Measurements from ENCODE around the gene SCFD2.

SCFD2 gene

DNA sequence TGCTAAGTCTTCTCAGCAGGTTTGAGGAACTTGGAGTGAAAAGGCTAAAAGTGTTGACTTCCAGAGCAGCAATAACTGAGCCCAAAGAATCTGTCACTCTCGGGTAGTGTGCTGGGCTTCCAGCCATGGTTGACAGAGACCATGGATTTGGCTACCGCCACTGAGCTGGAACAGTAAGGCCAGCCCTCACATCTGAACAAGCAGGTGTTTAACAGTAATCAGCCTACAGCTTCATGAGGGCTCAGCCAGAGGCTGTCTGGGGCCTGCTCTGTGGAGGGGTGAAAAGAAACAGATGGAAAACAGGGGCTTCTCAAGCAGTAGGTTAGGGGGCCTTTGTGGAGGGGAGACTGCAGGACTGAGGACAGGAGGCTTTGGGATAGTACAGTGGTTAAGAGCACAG, 488.8 kb downstream of the SCFD2 start:
- no peak for DNase-seq (ENCODE audit: low spot score)

DNA sequence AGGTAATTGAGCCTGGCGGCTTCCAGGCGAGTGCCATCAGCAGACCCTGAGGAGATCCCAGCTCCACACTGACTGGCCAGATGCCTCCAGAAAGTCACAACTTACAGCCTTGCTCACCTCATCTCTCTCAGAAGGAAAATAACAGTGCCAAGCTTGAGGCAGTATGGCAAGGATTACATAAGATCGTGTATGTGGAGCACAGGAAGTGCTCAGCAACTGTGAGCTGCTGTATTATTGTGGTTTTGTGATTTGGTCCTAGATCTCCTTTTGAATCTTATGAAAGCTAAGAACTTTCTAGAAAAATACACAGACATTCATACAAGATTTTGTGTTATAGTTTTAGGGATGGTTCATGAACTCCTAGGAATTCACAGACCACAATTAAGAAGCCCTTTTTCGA, 489.8 kb downstream of the SCFD2 start:
- no peak for DNase-seq (ENCODE audit: low spot score)

DNA sequence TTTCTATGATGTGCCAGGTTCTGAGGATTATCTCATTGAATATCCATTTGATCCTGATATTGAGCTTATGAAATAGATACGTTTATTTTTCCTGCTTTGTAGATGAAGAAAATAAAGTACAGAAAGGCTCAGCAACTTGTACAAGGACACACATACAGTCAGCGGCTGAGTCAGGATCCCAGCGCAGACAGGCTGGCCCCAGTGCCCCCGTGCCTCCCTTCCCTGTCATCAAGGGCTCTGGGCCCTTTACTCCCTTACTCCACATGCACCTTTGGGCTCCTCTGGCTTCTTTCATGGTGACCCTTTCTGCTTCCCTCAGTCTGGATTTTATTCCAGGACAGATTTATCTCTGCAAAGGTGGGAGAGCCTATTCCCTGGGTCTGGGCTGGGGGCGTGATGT, 490.9 kb downstream of the SCFD2 start:
- DNase-seq (ENCODE audit: low spot score), result no peak

DNA sequence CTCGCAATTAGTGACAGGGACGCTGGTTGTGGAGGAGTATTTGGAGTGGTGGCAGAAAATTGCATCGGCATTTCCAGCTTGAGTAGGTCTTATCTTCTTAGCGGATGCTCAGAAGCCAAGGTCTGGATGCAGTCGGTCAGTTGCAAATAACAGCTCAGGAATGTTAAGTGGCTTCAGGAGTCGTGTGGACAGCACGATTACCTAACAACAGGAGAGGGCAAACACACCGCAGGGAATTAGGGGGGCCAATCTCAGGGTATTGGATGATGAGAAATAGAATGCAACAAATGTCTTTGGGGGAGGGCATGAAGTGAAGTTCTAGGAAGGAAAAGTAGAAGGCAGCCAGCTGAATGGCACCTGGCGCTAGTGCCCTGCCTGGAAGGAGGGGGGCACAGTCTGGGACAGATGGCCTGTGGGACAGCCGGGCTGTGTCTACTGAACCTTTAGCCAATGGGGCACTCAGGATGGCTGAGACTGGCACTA, 492.0 kb downstream of the SCFD2 start:
- DNase-seq (ENCODE audit: low spot score), result no peak

DNA sequence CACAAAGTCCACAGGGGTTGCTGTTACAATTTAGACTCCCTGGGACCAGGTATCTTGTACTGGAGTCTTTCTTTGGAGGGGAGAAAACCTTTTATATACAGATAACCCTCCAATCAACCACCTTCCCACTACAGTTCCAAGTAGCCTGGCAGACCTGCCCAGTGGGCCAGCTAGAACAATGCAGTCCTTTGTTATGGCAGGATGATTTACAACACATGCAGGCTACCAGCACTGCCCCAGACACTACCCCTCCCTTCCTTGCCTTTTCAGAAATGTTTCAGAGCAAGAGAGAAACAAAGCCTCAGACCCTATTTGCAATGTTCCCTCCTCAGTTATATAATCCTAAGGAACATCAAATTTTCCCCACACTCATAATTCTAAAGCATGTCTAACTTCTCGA, 492.7 kb downstream of the SCFD2 start:
- DNase-seq (ENCODE audit: low spot score), result no peak

DNA sequence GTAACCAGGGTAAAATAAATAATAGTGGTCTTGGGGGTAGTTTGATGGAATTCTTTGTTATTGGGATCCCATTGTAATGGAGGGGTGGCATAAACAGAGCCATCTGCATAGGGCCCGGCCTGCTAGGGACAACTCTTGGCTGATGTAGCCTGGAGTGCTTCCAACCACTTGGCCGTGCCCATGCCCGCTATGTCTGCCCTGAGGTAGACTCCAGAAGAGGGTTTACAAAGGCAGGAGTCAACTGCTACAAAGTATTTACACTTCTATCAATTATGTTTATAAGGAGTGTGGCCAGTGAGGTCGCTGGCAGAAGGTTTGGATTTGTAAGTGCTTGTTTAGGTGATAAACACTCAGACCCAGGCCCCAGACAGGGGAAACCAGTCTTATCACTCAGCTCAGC, 495.6 kb downstream of the SCFD2 start:
- DNase-seq (ENCODE audit: low spot score), result no peak

DNA sequence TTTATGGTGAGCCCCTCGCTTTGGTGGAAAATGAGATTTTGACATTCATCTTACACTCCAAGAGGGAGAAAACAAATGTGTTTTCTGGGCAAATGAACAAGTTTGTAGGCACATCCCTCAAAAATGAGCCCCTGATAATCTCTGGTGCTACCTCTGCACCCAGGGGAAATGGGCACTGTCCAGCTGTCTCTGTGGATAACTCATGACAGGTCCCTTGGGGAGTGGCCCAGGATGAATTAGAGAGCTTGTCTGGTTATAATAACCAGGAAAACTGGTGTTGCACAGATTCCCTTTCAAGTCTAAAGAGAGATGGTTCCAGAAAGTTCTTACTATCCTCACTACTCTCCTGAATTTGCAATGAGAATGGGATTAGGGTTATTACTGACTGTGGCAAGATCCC, 496.2 kb downstream of the SCFD2 start:
- no peak for DNase-seq (ENCODE audit: low spot score)

DNA sequence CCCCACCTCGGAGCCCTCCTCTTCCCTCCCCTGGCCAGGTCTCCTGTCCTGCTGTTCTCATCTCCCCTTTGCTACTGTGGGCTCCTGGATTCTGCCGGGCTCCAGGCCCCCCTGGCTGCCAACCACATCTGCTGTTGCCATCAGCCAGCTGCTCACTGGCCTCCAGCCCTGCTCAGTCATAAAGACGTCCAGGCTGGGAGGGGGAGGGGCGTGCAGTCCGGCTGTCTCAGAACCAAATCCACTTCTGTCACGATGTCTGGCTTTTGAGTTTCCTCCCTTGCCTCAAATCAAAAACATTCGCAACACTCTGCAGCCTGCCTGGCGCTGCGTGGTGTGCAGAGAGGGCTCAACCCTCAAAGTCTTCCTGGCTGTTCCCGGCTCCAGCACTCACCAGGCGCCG, 496.7 kb downstream of the SCFD2 start:
- peak; percentile 70 for DNase-seq (ENCODE audit: low spot score)

DNA sequence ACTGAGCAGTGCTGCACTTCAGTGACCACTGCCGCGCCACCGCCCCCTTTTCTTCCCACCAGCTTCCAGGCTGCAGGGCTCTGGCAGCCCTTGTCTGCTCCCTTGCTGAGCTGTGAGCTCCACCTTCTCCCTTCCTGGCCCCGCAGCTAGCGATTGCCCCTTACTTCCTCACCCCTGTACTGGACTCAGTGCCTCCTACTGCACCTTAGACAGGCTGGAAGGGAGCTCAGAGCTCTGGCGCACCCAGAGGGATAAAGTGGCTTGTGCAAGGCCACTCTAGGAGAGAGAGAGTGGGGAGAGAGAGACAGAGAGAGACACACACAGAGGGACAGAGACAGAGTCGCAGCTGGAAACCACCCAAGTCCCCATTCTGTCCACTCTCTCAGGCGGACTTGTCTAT, 497.7 kb downstream of the SCFD2 start:
- no peak for DNase-seq (ENCODE audit: low spot score)

DNA sequence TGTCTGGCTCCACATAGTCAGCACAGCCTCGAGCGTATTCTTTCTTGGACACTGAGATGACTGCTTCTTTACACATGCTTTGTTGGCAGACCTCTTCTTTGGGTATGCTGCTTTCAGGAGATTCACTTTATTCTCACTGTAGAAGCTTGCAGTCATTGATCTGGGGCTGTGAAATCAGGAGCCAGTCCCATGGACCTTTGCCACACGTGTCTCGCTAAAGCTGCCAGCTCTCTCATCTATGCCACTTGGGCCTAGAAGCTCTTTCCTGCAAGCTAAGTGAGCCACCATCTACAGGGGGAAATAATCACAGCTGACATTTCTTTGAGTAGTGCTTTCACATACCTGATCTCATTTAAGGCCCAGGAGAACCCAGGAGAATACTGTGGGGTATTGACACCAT, 498.7 kb downstream of the SCFD2 start:
- DNase-seq (ENCODE audit: low spot score), result no peak

DNA sequence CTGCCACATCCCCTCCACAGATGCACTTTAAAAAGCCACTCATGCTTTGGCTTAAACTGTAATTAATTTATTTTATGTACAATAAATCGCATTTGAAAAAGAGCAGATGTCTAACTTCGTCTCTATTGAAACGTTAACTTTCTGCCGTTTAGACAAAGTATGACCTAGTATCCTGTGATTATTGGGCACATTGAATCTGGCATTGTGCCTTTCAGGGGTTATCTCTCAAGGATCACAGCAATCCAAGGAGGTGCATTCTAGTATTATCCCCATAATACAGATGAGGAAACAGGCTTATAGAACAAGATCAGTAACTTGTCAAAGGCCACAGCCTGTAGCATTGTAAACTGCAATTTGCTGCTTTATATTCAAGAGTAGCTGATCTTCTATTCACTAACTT, 499.1 kb downstream of the SCFD2 start:
- DNase-seq (ENCODE audit: low spot score), result no peak

DNA sequence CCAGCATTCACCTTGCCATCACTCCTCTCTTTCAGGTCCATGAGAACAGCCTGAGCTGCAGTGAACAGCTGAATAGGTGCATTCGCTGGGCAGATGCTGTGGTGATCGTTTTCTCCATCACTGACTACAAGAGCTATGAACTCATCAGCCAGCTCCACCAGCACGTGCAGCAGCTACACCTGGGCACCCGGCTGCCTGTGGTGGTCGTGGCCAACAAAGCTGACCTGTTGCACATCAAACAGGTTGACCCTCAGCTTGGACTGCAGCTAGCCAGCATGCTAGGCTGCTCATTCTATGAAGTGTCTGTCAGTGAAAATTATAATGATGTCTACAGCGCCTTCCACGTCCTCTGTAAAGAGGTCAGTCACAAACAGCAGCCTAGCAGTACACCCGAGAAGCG, 500.6 kb downstream of the SCFD2 start:
- DNase-seq (ENCODE audit: low spot score), result no peak

DNA sequence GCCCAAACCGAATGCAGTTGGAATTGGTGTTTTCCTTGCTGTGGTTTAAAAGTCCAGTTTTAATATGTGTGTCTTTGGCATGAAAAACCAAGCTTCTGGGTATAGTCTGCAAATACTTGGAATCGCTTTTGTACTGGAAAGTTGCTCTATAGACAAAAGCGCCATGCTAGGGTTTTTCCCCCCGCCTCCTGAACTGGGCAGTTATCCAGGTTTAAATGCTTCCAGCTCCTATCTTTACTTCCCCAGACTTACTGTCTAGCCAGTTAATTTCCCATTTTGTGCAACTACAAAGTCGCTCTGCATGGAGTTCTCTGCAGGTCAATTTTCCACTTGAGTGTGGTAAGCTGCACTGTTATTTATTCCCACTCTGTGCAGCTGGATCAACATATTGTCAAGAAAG, 501.1 kb downstream of the SCFD2 start:
- DNase-seq (ENCODE audit: low spot score), result no peak

DNA sequence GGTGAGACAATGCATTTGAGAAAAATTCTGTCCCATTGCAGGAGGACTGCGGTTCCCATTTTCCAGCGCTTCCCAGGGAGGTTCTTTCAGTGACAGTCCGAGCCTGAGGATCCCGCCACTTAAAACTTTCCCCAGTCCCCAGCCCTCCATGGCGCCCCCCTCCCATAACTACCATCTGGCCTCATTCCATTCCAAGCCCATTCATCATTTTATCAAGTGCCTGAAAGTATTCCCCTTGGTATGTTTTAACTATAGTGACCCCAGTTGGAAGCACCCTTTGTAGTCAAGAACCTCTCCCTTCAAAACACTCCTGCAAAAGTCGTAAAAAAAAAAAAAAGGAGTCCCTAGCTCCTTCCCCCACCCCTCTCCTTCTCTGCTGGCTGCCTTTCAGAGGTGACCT, 502.5 kb downstream of the SCFD2 start:
- DNase-seq (ENCODE audit: low spot score), result no peak

DNA sequence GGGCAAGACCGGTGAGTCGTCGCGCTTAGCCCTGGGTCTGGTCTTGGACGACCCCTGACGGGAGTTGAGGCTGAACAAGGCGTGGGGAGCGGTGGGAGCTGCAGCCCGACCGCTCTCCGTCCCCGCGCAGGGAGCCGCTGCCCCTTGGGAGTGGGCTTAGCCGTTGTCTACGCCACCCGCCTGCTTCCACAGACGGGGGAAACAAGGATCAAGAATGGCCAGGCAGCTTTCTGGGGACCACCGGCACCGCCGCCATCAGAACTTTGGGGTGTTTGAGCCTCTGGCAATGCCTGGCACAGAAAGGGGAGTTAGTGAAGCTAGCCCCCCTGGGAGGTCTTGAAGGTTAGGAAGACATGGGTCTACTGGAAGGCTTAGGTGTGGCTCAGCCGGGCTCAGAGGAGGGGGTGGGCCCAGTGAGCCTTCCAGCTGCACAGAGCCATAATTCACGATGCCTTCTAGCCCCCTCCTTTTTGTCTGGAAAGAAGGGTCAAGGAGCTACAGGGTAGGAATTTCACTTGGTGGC, 503.2 kb downstream of the SCFD2 start:
- DNase-seq (ENCODE audit: low spot score), result no peak

DNA sequence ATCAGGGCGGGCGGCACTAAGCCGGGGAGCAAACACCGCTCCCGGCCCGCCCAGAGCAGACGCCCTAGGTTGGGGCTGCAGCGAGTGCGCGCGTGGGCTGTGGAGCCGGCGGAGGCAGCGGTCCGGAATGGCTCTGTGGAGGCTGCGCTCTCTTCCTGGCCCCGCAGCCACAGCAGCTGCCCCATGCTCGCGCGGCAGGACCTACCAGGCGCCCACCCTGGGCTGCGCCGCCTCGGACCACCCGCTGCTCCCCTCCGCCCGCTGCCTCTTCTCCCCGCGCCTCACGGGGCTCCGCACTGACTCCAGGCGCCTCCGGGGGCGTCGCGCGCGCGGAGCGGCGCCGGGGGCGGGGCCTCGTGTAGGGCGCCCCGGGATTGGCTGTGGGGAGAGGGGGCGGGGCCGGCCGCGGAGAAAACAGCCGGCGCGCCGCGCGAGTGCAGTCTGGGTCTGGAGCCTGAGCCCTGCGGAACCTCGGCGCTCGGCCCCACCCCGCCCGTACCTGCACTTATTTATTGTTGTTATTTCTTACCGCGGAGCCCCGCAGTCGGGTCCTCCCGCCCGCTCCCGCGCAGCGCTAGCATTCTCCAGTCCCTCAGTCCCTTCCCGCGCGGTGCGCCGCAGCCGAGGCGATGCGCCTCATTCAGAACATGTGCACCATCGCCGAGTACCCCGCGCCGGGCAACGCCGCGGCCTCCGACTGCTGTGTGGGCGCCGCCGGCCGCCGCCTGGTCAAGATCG, 503.8 kb downstream of the SCFD2 start, which contains the start of gene RASL11B:
RASL11B (plus strand) TSS at position 439 of the 738 bp plus-strand sequence; CDS start at position 630, 191 bp downstream.
- peak; percentile 93 for DNase-seq (ENCODE audit: low spot score)

DNA sequence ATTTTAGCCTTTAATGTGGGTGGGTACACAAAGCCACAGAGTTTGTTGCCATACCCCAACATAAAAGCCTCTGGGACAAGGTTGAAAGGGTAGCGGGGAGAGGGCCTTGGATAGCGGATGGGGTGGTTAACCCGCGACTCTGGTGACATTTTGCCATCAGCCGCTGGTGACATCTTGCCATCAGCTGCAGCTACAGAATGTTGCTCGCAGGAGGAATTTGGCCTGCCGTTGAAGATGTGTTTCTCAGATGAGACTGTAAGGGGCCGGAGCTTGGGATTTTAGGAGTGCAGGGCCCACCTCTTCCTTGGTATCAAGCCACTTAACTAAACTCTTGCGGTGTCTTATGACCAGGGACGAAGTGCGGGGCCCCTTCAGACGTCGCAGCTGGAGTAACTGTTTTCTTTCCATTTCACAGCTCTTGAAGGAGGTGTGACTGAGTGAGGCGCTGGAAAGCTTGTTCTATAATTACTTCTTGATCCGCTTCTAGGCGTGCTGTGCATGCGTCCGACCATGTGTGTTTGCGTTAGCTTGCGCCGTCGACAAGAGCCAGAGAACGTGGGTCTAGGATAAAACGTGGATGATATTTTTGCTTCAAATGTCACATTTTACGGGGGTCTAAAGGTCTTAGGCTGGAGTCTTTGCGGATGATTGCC, 504.6 kb downstream of the SCFD2 start:
- DNase-seq (ENCODE audit: low spot score), result no peak

DNA sequence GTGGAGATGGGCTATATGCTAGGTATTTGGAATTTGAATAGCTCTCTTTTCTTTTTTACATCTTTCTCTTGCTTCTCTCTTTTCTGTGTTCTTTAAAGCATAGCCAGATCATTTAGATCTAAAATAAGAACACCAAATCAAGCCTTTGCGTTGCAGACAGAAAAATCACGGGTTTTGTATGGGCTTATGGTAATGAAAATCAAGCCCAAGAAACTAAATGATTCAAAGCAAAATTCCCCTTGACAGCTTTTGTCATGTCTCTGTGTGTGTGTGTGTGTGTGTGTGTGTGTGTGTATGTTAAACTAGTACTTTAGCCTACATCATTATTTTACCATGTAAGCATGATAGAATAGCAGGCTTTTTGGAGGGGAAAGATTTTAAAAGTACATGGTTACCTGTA, 505.5 kb downstream of the SCFD2 start:
- no peak for DNase-seq (ENCODE audit: low spot score)

DNA sequence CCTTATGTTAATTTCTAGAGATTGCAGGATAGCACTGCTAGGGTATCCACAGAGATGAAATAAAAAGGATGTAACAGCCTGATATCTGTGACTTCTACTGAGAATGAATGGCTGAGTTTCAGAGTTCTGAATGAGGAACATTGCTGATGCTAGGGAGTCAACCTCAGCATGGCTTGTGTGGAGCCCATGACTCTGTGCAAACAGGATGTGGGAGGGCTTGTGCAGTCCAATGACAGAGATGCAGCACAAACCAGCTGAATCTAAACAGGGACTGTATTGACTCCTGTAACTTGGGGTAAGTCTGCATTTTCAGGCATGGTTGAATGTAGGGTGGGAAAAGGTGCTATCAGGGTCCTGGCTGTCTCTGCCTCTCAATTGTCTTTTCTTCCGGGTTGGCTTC, 509.1 kb downstream of the SCFD2 start:
- DNase-seq (ENCODE audit: low spot score), result no peak

DNA sequence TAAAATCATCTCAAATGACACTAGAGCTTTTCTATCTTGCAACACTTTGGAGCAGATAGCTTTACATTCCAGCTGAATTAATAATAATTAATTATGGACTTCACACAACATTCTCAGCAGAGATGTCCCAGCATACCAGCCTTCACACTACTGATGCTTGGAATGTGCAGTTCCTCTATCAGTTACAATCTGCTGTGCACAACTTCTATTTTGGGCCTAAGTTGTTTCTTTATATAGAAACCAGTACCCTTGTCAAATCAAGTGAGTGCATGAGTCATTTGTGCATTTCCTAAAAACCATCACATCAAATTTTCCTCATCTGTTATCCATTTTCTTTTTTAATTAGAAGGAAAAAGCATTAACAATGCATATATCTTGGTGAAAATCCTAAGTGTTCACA, 512.5 kb downstream of the SCFD2 start:
- DNase-seq (ENCODE audit: low spot score), result peak; percentile 73

DNA sequence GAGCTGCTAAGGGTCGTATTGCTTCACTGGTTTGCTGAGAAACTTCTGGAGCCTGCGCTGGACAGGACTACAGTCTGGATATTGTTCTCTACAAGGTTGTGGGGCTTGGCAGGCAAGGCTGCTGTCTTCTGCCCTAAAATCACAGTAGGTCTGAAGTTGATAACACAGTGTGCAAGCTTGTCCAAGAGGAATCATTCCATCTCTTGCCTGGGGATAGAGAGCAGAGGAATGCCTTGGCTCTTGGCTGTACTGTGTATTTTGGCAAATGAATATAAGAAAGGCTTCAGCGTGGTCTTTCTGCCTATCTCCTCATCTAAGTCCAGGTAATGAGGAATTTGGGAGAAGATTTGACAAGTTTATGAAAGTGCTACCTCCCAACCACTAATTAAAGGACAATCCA, 513.1 kb downstream of the SCFD2 start:
- no peak for DNase-seq (ENCODE audit: low spot score)

DNA sequence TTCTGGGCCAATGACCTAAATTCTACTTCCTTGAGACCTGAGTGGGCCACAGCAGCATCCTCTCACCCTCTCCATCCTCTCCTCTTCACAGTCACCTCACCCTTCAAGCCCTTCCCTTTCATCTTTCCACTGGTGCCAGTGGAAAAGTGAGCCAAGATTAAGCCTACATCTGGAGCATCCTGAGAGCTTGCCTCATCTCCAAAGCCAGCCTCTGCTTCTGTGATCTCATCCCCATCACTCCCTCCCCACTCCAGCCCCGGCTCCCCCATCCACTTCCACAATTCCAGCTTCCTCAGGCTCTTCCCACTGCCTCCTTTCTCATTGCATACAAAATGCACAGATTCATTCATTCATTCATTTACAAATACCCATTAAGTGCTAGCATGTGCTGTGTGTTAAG, 513.8 kb downstream of the SCFD2 start:
- peak; percentile 40 for DNase-seq (ENCODE audit: low spot score)

DNA sequence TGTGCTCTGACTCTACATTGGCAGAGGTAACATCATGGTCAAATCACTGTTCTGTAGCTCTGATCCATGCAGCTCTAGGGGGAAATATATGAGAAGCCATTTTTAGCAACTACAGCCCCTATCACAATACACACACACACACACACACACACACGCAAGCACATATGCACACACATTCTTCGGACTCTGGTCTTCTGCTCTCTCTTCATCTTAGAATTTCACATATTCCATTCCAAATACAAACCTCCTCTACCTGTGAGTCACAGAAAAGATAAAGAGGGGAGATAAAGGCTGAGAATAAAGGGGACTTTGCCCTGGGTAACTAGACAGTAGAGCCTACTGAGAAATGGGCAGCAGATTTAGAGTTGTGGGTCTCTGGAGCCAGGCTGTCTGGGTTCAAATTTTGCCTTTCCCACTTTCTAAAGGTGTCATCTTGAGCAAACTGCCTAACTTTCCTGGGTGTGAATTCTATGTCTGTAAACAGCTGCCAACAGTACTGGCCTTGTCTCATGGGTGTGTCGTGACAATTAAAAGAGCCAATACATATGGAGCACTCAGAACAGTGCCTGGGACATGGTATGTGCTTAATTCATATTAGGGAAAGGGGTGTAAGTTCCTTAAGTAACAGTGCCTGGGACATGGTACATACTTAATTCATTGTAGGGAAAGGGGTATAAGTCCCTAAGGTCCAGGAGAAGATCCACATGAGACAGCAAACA, 515.3 kb downstream of the SCFD2 start:
- no peak for DNase-seq (ENCODE audit: low spot score)

All from AG08395 (cell line).